Urothelium cell line (cell line): Measurements from ENCODE around the gene FBXL13.

Experiments
- DNase-seq: peaks from one replicate; pipeline ENCODE4 v3.0.0; 2011; ENCODE audit warnings: low spot score, mixed read lengths
- FAIRE-seq: peaks from 2 replicates; lab custom pipeline; 2011; peaks lifted over from hg19 to GRCh38; lab: Jason Lieb, UNC

FBXL13 gene

DNA sequence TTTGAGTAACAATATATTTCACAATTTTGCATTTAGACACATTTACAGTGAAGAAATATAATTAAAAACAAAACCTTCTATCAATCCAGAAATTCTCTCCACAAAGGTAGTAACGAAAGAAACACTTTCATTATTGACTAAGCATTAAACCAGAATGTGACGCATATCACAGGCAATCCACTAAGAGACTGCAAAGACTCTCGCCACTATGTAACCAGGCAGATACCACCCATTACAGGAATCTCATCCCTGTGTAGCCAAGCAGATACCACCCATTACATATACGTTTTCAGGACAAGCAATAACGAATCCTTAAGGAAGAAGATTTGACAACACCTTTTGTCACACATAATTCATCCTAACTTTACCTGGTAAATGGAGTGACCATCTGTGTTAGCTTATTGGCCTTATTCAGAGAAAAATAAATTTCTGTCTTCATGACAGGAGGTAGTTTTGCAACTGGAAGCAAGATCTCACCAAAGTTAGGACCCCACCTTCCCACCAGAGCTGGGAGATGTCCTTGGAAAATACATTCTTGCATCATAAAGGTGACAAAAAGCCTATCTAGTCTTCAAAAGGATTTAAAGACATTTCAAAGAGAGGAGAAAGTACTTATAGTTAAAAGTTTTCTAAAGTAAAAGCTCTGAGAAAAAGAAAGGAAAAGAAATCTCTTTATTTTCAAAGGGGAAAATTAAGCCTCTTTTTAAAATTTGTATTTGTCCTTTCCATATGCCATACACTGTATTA, 131.0 kb downstream of the FBXL13 start:
- DNase-seq (no peak), FAIRE-seq (no peak)

DNA sequence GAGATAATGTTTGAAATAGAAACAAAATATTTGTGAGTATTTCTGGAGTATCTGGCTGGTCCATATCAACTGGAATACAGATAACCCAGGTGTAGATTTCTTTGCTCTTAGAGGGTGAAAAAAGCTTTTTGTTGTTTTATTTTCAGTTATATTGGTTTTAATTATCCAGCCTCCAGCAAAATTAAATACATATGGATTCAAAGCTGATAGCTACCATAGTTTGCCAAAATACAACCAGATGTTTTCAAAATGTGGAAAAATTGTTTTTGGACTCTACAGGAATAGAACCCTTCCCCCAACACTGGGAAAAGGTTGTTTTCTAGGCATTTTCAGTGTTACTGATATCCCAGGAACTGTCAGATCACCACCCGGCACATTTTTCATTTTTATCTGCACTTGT, 131.7 kb downstream of the FBXL13 start:
- FAIRE-seq: no peak

DNA sequence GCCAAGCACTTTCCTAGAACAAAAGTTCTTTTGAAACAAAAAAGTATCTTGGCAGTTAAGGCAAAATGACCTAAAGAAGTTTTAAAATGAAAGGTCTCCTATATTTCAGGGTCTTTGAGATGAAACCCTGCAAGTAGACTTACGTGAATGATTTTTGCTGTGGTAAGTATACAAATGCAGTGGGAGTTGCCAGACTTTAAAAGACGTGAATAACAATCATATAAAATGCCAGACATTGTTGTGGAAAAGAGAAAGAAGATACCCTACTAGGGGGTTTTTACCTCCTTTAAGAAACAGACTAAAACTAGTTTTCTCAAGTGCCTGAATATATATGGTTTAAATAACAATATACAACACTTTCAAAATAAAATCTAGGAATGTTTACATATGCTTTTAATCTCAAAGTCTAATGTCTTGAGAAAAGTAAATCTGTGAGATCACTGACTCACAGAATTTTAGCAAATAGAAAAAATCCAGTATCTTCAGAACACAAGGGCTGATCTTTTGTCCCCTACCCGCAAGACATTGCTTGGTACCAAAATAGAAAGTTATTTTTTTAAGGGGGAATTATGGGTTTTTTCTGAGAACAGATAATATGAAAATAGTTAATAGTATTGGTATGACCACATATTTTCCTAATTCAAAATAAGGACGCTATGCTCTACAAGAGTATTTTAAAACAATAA, 132.3 kb downstream of the FBXL13 start:
- FAIRE-seq (no peak), DNase-seq (no peak)

More for the DNA sequence above, 131.7 kb downstream of the FBXL13 start:
- no peak for DNase-seq

- FAIRE-seq: no peak
- DNase-seq: no peak
Observed at GRCh38 chr7:102938679-102939078, 135.9 kb downstream of the FBXL13 start.

DNA sequence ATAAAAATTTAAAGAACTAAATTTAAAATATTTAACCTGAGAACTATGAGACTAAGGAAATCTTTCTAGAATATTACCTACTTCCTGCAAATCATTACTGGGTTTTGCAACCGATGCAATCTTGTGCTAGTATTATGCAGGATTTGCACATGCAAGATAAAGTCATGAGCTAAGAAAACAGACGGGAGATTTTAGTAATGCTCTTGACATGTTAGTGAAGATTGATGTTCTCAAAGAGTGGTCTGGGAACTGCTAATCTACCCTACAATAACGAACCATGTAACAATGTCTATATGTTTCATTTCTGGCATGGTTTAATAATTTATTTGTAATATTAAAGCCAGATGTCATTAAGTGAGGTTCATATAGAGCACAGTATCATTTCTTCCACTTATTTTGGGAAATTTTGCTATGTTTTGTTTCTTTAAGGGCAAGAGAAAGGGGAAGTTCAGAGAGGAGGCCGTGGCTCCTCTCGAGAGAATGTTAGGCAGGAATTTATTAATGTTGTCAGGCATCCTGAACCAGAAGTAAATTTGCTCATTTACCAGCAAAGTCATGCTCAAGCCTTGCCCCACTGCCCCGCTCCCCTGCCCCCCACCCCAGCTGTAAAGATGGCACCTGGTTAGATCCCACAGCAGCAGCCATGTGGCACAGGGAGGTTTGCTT, 139.0 kb downstream of the FBXL13 start:
- peak; percentile 63 for FAIRE-seq
- DNase-seq: no peak

GRCh38 chr7:102934701-102935100, 139.9 kb downstream of the FBXL13 start:
- no peak for FAIRE-seq
- no peak for DNase-seq

DNA sequence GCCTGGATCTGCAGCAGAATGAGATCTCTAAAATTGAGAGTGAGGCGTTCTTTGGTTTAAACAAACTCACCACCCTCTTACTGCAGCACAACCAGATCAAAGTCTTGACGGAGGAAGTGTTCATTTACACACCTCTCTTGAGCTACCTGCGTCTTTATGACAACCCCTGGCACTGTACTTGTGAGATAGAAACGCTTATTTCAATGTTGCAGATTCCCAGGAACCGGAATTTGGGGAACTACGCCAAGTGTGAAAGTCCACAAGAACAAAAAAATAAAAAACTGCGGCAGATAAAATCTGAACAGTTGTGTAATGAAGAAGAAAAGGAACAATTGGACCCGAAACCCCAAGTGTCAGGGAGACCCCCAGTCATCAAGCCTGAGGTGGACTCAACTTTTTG, 140.4 kb downstream of the FBXL13 start:
- FAIRE-seq (no peak), DNase-seq (no peak)

DNA sequence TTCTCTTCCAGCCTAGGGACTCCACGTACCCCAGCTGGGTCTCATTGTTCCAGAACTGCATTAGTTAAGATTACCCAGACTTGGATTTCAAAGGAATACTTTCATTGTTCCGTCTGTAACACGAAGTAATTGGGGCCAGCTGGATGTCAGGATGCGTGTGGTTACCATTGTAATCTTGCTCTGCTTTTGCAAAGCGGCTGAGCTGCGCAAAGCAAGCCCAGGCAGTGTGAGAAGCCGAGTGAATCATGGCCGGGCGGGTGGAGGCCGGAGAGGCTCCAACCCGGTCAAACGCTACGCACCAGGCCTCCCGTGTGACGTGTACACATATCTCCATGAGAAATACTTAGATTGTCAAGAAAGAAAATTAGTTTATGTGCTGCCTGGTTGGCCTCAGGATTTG, 140.8 kb downstream of the FBXL13 start:
- FAIRE-seq: no peak

GRCh38 chr7:102931757-102932156, 142.8 kb downstream of the FBXL13 start:
- FAIRE-seq (no peak), DNase-seq (no peak)

More for the DNA sequence above, 140.8 kb downstream of the FBXL13 start:
- DNase-seq: no peak

GRCh38 chr7:102927312-102927933, 147.2 kb downstream of the FBXL13 start:
- peak; percentile 69 for DNase-seq
- no peak for FAIRE-seq

- DNase-seq (no peak), FAIRE-seq (no peak)
Observed at GRCh38 chr7:102926783-102927140, 147.8 kb downstream of the FBXL13 start.

- DNase-seq (no peak), FAIRE-seq (no peak)
Observed at GRCh38 chr7:102925976-102926782, 148.4 kb downstream of the FBXL13 start.

DNA sequence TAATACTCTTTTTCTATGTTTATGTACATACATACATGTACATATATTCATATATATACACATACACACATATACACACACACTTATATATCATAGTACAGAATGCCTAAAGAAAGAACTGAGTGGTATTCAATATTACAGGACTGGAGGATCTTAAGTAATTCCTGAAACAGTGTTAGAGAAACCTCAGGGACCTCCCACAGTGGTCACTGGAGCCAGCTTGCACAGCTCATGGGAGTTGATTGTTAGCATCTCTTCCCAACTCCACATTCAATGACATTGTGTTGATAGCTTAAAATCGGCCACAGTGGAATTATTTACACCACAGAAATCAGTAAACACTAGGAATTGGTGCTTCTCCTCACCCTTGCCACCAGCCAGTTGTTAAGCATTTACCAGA, 155.8 kb downstream of the FBXL13 start:
- FAIRE-seq (no peak), DNase-seq (no peak)

GRCh38 chr7:102917436-102918353, 156.9 kb downstream of the FBXL13 start:
- FAIRE-seq: no peak

GRCh38 chr7:102916881-102917280, 157.7 kb downstream of the FBXL13 start:
- DNase-seq: no peak
- FAIRE-seq: no peak

More at GRCh38 chr7:102917436-102918353, 156.9 kb downstream of the FBXL13 start:
- no peak for DNase-seq

GRCh38 chr7:102916426-102916825, 158.2 kb downstream of the FBXL13 start:
- FAIRE-seq: no peak

GRCh38 chr7:102914585-102914984, 160.0 kb downstream of the FBXL13 start:
- FAIRE-seq: no peak
- DNase-seq: no peak

More at GRCh38 chr7:102916426-102916825, 158.2 kb downstream of the FBXL13 start:
- DNase-seq: peak; percentile 53

DNA sequence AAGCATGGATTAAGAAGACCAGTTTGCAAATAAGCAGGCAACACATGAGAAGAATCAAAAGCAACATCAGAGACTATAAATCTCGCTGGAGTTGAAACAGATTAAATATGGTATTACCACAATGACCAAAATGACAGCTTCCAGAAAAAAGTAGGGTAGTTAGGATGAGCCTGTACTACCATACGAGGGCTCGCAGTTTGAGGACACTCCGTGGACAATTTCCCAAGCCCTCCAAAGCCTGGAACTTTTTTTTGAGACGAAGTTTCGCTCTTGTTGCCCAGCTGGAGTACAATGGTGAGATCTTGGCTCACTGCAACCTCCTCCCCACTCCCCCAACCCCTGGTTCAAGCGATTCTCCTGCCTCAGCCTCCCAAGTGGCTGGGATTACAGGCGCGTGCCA, 160.8 kb downstream of the FBXL13 start:
- FAIRE-seq: no peak
- DNase-seq: no peak

DNA sequence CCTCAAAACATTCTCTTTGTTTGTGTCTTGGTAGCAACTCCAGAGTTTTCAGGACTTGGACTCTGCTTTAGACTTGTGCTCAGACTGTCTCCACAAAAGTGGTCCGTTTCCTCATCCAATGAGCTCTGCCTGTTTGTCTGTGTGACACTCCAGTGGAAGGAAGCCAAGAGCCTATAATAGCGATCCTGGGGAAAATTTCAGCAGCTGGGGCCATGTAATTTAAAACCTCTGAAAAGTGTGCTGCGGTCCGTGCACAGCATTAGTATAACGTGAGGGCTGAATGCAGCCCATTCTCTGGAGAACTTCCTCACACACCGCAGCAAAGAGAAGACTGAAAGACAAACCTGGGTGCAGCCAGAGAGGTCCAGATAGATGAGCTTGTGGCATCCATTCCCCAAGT, 161.9 kb downstream of the FBXL13 start, which contains the start of gene LRRC17:
LRRC17 (plus strand) TSS at position 259 of the 400 bp plus-strand sequence. CDS start 20,914 bp downstream, outside the sequence.
- no peak for FAIRE-seq
- no peak for DNase-seq
